Stomach (tissue), 9 donors: ENCODE measurements around the gene ITIH4. TPM values are rescaled to one million over a fixed set of nuclear protein-coding genes. Genes with fewer than 3 reads are reported as not detected.

Experiments
- DNase-seq, 2 donors: peaks; one replicate each; pipeline versions ENCODE4 v3.0.0 to v3.0.0-alpha.2; 2013 to 2019
- H3K27ac ChIP-seq, 5 donors: fragments of 200-600 bp in 4 of 5; sonication (generic) in 4 of 5; one replicate each; pipeline ENCODE4 v1.5.1; 2013 to 2019; ENCODE audit warnings: mild to moderate bottlenecking in 1 of 5, moderate library complexity in 1 of 5
- H3K27me3 ChIP-seq, 3 donors: fragments of 200-600 bp; sonication (generic); one replicate each; pipeline ENCODE4 v1.5.1; 2017 to 2019; ENCODE audit warnings: mixed run types in 1 of 3
- H3K36me3 ChIP-seq, 4 donors: fragments of 200-600 bp; sonication (generic); 1 replicate in 3 of 4; 2 replicates in 1 of 4; pipeline ENCODE4 v1.5.1; 2016 to 2019
- H3K4me1 ChIP-seq, 4 donors: fragments of 200-600 bp; sonication (generic); one replicate each; pipeline ENCODE4 v1.5.1; 2016 to 2019
- H3K4me3 ChIP-seq, 4 donors: fragments of 200-600 bp; sonication (generic) in 3 of 4; one replicate each; pipeline ENCODE4 v1.5.1; 2016 to 2019; ENCODE audit warnings: mild to moderate bottlenecking in 1 of 4
- H3K9me3 ChIP-seq, 4 donors: fragments of 200-600 bp; sonication (generic); one replicate each; pipeline ENCODE4 v1.5.1; 2016 to 2019
- EP300 ChIP-seq: sonication (generic); formaldehyde crosslinking; IDR thresholded peaks from one replicate; pipeline ENCODE4 v1.6.1; 2017; ENCODE audit warnings: antibody characterized with exemption
- POLR2A ChIP-seq, 4 donors: fragments of 450-650 bp; IDR thresholded peaks; one replicate each; pipeline ENCODE4 v1.6.1; 2016; ENCODE audit warnings: antibody characterized with exemption in 4 of 4, control low read depth in 2 of 4, mild to moderate bottlenecking in 1 of 4, moderate library complexity in 1 of 4
- POLR2AphosphoS5 ChIP-seq, 3 donors: sonication (generic); formaldehyde crosslinking; IDR thresholded peaks; one replicate each; pipeline ENCODE4 v1.6.1; 2016; ENCODE audit warnings: antibody characterized with exemption in 3 of 3
- WGBS, 5 donors: extraction: QIAGEN DNeasy Blood & Tissue Kit in 3 of 5; methylation state at CpG; one replicate each; pipeline versions ENCODE4 v1.1.5 to v1.1.7; 2013 to 2018; 5-methylcytosine and 5-hydroxymethylcytosine counted together
- intact Hi-C: fragments of 100-400 bp; cut with DNase I; formaldehyde crosslinking; loops from one replicate; pipeline ENCODE4 v1.15.1; 2023; ENCODE audit warnings: low total_unique reads
- polyA plus RNA-seq, 3 donors: library from polyadenylated mRNA; stranded (reverse); fragments of 200-250 nt; gene quantifications; one replicate each; pipeline ENCODE4 v1.2.3, GENCODE V29; 2013
- total RNA-seq, 5 donors: library from RNA; depleted of rRNA; stranded (reverse); fragments of >200 nt; gene quantifications; one replicate each; pipeline versions ENCODE4 v1.1.0 to v1.2.3, GENCODE V29; 2014 to 2016
- TF ChIP-seq, protein P1 (sequence below), 7 experiments: fragments of 450-650 bp in 4 of 7; fragments of 200-600 bp in 3 of 7; sonication (generic) in 3 of 7; IDR thresholded peaks; one replicate each; pipeline ENCODE4 v1.5.1; 2016 to 2019; ENCODE audit warnings: antibody characterized with exemption in 7 of 7, control low read depth in 2 of 7, mild to moderate bottlenecking in 1 of 7
- donor health status: healthy with polysubstance abuse.
- donor health status: Bipolar disorder and iron deficiency.
- donor health status: healthy.

Gene ITIH4
- total and polyA plus RNA-seq, 8 donors: 1.7 to 300 (median 18.5) TPM

DNA sequence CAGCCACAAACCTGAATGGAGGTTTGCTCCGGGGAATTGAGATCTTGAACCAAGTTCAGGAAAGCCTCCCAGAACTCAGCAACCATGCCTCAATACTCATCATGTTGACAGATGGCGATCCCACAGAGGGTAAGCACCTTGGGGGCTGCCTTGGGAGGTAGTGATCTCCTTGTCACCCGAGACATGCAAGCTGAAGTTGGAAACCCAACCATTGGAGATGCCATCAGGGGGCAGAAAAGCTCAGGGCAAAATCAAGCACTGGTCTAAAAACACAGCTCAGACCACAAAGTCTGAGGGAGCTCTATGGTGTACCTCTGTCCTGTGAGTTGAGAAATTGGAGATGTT lies 47.3 kb downstream of the ITIH4 start:
- intact Hi-C loops: no loop called here
- Histone ChIP-seq H3K4me3 (no peak overlapping the region), H3K36me3 (no peaks in the 10 kb centered on the region), H3K9me3 (no peaks in the 10 kb centered on the region), H3K27me3 (peaks cover 0 to 7% (median 0%) of the 10 kb centered on the region in 3 donors), H3K27ac (no peak overlapping the region), H3K4me1 (no peaks in the 10 kb centered on the region)
- TF ChIP-seq POLR2A (IDR thresholded peaks at IDR 0.05) (no peak), POLR2AphosphoS5 (IDR thresholded peaks at IDR 0.05) (no peak), EP300 (no peak)
- TF ChIP-seq, protein P1, sequence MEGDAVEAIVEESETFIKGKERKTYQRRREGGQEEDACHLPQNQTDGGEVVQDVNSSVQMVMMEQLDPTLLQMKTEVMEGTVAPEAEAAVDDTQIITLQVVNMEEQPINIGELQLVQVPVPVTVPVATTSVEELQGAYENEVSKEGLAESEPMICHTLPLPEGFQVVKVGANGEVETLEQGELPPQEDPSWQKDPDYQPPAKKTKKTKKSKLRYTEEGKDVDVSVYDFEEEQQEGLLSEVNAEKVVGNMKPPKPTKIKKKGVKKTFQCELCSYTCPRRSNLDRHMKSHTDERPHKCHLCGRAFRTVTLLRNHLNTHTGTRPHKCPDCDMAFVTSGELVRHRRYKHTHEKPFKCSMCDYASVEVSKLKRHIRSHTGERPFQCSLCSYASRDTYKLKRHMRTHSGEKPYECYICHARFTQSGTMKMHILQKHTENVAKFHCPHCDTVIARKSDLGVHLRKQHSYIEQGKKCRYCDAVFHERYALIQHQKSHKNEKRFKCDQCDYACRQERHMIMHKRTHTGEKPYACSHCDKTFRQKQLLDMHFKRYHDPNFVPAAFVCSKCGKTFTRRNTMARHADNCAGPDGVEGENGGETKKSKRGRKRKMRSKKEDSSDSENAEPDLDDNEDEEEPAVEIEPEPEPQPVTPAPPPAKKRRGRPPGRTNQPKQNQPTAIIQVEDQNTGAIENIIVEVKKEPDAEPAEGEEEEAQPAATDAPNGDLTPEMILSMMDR (IDR thresholded peaks at IDR 0.05): no peak
- no peak for DNase-seq
- WGBS, 5 donors: 69 to 92% (median 78%) methylated on average over 3 of the region's 3 CpGs

DNA sequence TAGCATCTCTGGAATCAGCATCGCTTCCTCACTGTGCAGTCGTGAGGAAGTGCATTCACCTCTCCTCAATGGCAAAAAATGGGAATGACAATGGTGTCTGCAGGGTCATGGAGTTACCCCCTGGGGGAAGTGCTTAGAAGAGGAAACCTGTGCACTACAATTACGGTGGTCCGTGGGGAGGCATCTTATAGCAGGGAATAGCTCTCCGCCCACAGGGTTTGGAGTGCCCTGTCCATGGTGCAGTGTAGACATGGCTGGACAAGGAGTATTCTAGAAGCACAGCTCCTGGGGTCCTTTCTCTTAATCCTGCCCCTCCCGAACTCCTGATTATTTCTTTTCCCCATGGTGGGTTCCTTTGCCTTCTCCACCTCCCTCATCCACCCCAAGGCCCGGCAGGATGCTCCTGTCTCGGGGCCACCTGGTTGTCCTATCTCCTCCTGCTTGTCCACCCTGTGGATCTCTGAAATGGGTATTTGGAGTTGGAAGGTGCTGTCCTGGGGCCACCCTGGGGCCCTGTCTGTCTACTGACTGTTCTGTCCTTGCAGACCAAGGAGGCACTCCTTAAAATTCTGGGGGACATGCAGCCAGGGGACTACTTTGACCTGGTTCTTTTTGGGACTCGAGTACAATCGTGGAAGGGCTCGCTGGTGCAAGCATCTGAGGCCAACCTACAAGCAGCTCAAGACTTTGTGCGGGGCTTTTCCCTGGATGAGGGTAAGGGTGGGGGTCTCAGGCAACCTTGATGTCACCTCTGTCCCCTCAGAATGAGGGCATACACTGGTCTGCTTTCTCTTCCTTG lies 47.9 kb downstream of the ITIH4 start:
- no peak overlapping the region for H3K27ac ChIP-seq
- no peaks in the 10 kb centered on the region for H3K4me1 ChIP-seq
- peaks cover 0 to 7% (median 0%) of the 10 kb centered on the region in 3 donors for H3K27me3 ChIP-seq
- no peaks in the 10 kb centered on the region for H3K9me3 ChIP-seq
- DNase-seq: no peak
- intact Hi-C loops: no loop called here
- no peaks in the 10 kb centered on the region for H3K36me3 ChIP-seq
- no peak overlapping the region for H3K4me3 ChIP-seq
- TF ChIP-seq EP300 (no peak), POLR2AphosphoS5 (IDR thresholded peaks at IDR 0.05) (no peak), POLR2A (IDR thresholded peaks at IDR 0.05) (no peak)
- TF ChIP-seq, protein P1 (IDR thresholded peaks at IDR 0.05): no peak
- 67 to 80% (median 77%) methylated on average over 11 to 12 of the region's 12 CpGs for WGBS, 5 donors

DNA sequence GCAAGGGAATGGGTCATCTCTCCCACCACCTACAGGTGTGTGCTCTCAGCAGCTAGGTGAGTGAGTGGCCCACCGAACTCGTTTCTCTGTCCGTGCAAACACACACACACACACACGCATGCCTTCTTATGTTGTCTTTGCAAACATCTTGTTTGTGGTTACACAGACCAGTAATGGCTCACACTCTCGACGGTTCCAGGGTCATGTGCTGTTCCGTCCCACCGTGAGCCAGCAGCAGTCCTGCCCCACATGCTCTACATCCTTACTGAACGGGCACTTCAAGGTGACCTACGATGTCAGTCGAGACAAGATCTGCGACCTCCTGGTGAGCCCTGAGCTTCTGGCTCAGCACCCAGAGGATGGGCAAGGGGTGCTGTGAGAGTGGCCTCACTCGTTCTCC lies 48.7 kb downstream of the ITIH4 start:
- H3K4me1 ChIP-seq: no peaks in the 10 kb centered on the region
- 35 to 57% (median 52%) methylated on average over 13 of the region's 13 CpGs for WGBS, 5 donors
- TF ChIP-seq, protein P1 (IDR thresholded peaks at IDR 0.05): no peak
- TF ChIP-seq POLR2AphosphoS5 (IDR thresholded peaks at IDR 0.05): no peak
- TF ChIP-seq EP300: no peak
- no peak for TF ChIP-seq POLR2A (IDR thresholded peaks at IDR 0.05)
- intact Hi-C loops: no loop called here
- peaks cover 0 to 7% (median 0%) of the 10 kb centered on the region in 3 donors for H3K27me3 ChIP-seq
- no peak overlapping the region for H3K4me3 ChIP-seq
- H3K9me3 ChIP-seq: no peaks in the 10 kb centered on the region
- DNase-seq: no peak
- no peaks in the 10 kb centered on the region for H3K36me3 ChIP-seq
- no peak overlapping the region for H3K27ac ChIP-seq

DNA sequence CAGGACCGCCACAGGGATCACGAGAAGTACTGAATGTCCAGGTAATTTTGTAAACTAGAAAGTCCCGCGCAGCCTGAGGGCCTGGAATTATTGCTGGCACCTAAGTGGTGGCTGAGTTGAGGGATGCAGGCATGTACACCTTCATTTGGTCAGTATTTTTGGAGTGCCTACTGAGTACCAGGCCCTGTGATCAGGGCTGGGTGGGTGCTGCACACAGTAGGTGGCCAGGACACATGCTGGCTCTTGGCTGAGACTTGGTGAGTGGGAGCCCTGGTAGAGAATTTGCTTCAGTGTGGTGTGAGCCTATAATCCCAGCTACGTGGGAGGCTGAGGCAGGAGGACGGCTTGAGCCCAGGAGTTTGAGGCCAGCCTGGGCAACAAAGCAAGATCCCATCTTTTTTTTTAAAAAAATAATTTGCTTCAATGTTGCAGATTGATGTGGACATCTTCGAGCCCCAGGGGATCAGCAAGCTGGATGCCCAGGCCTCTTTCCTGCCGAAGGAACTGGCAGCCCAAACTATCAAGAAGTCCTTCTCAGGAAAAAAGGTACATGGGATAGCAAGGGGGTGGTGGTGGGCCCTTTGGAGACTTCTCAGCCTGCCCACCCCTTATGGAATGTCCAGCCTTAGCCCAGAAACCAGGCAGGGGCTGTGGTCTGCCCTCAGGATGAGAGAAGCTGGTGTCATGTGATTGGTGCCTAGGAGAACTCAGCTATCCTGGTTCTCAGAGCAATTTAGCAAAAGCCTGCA lies 50.5 kb downstream of the ITIH4 start:
- no peak for TF ChIP-seq POLR2AphosphoS5 (IDR thresholded peaks at IDR 0.05)
- TF ChIP-seq, protein P1 (IDR thresholded peaks at IDR 0.05): no peak
- TF ChIP-seq EP300: no peak
- TF ChIP-seq POLR2A (IDR thresholded peaks at IDR 0.05): no peak
- peaks cover 0 to 7% (median 0%) of the 10 kb centered on the region in 3 donors for H3K27me3 ChIP-seq
- no peaks in the 10 kb centered on the region for H3K9me3 ChIP-seq
- no peak overlapping the region for H3K27ac ChIP-seq
- WGBS, 5 donors: 82 to 94% (median 85%) methylated on average over 8 of the region's 8 CpGs
- intact Hi-C loops: no loop called here
- DNase-seq: peak in 1 of 2 donors; percentile 18
- H3K36me3 ChIP-seq: no peaks in the 10 kb centered on the region
- peaks cover 0 to 9% (median 0%) of the 10 kb centered on the region in 4 donors for H3K4me1 ChIP-seq
- no peak overlapping the region for H3K4me3 ChIP-seq
